HG03159 (cell line): ENCODE measurements around the gene FUT2.
A peak's percentile ranks its signal among the peaks of the same experiment; 100 is the strongest.

Experiments used
- ATAC-seq: cut with Tn5 transposase; IDR thresholded peaks from one replicate; pipeline ENCODE4 v1.9.1; 2021; ENCODE audit warnings: mild to moderate bottlenecking, moderate library complexity; ENCODE audit not compliant: unreplicated experiment

Gene FUT2

GRCh38 chr19:48724796-48725753 lies 29.3 kb downstream of the FUT2 start:
- ATAC-seq, result no peak

GRCh38 chr19:48726556-48726955 lies 30.8 kb downstream of the FUT2 start:
- ATAC-seq, result no peak

GRCh38 chr19:48728911-48729664 lies 33.3 kb downstream of the FUT2 start:
- ATAC-seq, result no peak

GRCh38 chr19:48731452-48731851 lies 35.7 kb downstream of the FUT2 start:
- ATAC-seq, result no peak

GRCh38 chr19:48734625-48735024 lies 38.9 kb downstream of the FUT2 start:
- ATAC-seq, result no peak

GRCh38 chr19:48735031-48735615 lies 39.4 kb downstream of the FUT2 start:
- ATAC-seq, result no peak

GRCh38 chr19:48737360-48737998 lies 41.7 kb downstream of the FUT2 start:
- no peak for ATAC-seq

GRCh38 chr19:48738557-48739403 lies 43.0 kb downstream of the FUT2 start:
- peak; percentile 66 for ATAC-seq

- ATAC-seq, result peak; percentile 13
These were observed 43.8 kb downstream of the FUT2 start for GRCh38 chr19:48739404-48740163.

- ATAC-seq, result no peak
These were observed 44.6 kb downstream of the FUT2 start, which contains the start of gene RASIP1 for GRCh38 chr19:48740164-48740972. RASIP1 (minus strand) TSS chr19:48740610; CDS start chr19:48740282, 328 bp downstream.

GRCh38 chr19:48741129-48741999 lies 45.6 kb downstream of the FUT2 start:
- no peak for ATAC-seq

- ATAC-seq, result no peak
These were observed 46.3 kb downstream of the FUT2 start for GRCh38 chr19:48742096-48742495.

GRCh38 chr19:48745208-48745995 lies 49.6 kb downstream of the FUT2 start:
- ATAC-seq, result no peak

GRCh38 chr19:48746110-48746509 lies 50.3 kb downstream of the FUT2 start:
- ATAC-seq, result no peak

- ATAC-seq, result no peak
These were observed 51.2 kb downstream of the FUT2 start, which contains the start of gene IZUMO1 for GRCh38 chr19:48746738-48747575. IZUMO1 (minus strand) TSS chr19:48746909; CDS start chr19:48745859, 1,050 bp downstream.
